HEK293T (cell line): ENCODE measurements around the gene HSD17B8.

Source experiments
- ELF4 ChIP-seq: fragments of 450-650 bp; IDR thresholded peaks from 2 replicates; pipeline ENCODE4 v1.6.1; 2017; ENCODE audit warnings: antibody characterized with exemption
- FOXA1 ChIP-seq: fragments of 450-650 bp; IDR thresholded peaks from 2 replicates; pipeline ENCODE4 v1.6.1; 2016; ENCODE audit warnings: mild to moderate bottlenecking
- L3MBTL2 ChIP-seq: fragments of 450-650 bp; conservative IDR thresholded peaks from 2 replicates; pipeline ENCODE4 v1.6.1; 2016; ENCODE audit warnings: mild to moderate bottlenecking
- NFRKB ChIP-seq: fragments of 450-650 bp; IDR thresholded peaks from 2 replicates; pipeline ENCODE4 v1.6.1; 2016; ENCODE audit warnings: mild to moderate bottlenecking, moderate library complexity
- PKNOX1 ChIP-seq: fragments of 450-650 bp; IDR thresholded peaks from 2 replicates; pipeline ENCODE4 v1.6.1; 2016
- SP1 ChIP-seq: fragments of 450-650 bp; IDR thresholded peaks from 2 replicates; pipeline ENCODE4 v1.6.1; 2017
- TARDBP ChIP-seq: fragments of 450-650 bp; IDR thresholded peaks from 2 replicates; pipeline ENCODE4 v1.6.1; 2016
- ZNF384 ChIP-seq: fragments of 450-650 bp; IDR thresholded peaks from 2 replicates; pipeline ENCODE4 v1.6.1; 2016

DNA sequence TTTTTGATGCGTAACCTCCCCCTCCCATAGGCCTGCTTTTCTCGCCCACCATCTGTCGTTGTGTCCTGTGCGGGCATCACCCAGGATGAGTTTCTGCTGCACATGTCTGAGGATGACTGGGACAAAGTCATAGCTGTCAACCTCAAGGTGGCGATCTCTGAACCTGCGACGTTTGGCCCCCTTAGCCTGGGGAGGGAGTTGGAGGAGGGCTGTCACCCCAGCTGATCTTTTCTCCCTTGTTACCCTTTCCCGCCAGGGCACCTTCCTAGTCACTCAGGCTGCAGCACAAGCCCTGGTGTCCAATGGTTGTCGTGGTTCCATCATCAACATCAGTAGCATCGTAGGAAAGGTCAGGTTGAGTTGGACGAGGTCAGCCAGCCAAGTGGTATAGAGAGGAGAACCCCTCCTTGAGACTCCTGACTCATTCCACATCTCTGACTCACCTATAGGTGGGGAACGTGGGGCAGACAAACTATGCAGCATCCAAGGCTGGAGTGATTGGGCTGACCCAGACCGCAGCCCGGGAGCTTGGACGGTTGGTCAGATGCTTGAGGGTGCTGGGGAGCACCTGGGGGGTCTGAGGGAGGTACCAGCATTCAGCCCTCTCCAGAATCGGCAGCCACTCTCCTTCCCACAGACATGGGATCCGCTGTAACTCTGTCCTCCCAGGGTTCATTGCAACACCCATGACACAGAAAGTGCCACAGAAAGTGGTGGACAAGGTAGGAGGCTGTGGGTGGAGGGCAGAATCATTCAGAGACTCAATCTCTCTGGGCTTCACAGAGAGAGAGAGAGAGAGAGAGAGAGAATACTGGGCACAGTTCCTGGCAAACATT, 954 bp downstream of the HSD17B8 start:
- TF ChIP-seq TARDBP = no peak
- TF ChIP-seq SP1 = no peak
- no peak for TF ChIP-seq L3MBTL2
- no peak for TF ChIP-seq PKNOX1
- TF ChIP-seq ELF4 = no peak
- TF ChIP-seq FOXA1 = no peak
- no peak for TF ChIP-seq ZNF384
- TF ChIP-seq NFRKB = no peak
